Mucosa of descending colon (tissue), 3 donors: Measurements from ENCODE around the gene ATP8A1. TPM values are rescaled to one million over a fixed set of nuclear protein-coding genes. Genes with fewer than 3 reads are reported as not detected.
"Not testable (repeated sequence)": the region's sequence is repeated elsewhere in the genome, so short reads cannot be mapped to it uniquely, and the experiment has no call there.

ENCODE experiments used
- ATAC-seq: fragments of 200-7000 bp; cut with Tn5 transposase; one replicate; pipeline ENCODE4 v1.9.1; 2020; ENCODE audit warnings: mild to moderate bottlenecking, moderate library complexity
- DNase-seq, 3 donors: peaks; one replicate each; pipeline ENCODE4 v3.0.0-alpha.2; 2020
- H3K36me3 ChIP-seq: fragments of 200-600 bp; one replicate; pipeline ENCODE4 v1.8.0; 2021; ENCODE audit warnings: low read depth, mild to moderate bottlenecking
- H3K4me1 ChIP-seq: fragments of 200-600 bp; one replicate; pipeline ENCODE4 v1.8.0; 2021; ENCODE audit warnings: low read depth, mild to moderate bottlenecking
- H3K4me3 ChIP-seq: fragments of 200-600 bp; one replicate; pipeline ENCODE4 v1.8.0; 2021; ENCODE audit warnings: mild to moderate bottlenecking
- H3K9me3 ChIP-seq: fragments of 200-600 bp; one replicate; pipeline ENCODE4 v1.8.0; 2021; ENCODE audit warnings: mild to moderate bottlenecking
- intact Hi-C, 2 donors: fragments of 100-400 bp; cut with DNase I in 1 of 2; cut with micrococcal nuclease in 1 of 2; formaldehyde crosslinking; loops; one replicate each; pipeline versions ENCODE4 v1.11.0 to v1.11.1; 2022; cut with DNase I, micrococcal nuclease
- total RNA-seq, 3 donors: library from RNA; stranded (reverse); fragmentation: NEBNext Ultra II Directional in 2 of 3; extraction: Animal tissue kit (Norgen Biotek cat#: 25700) in 2 of 3; gene quantifications; one replicate each; pipeline versions ENCODE4 v1.2.1 to v1.2.4, GENCODE V29; 2021 to 2023
- TF ChIP-seq, protein P1 (sequence below): fragments of 200-600 bp; IDR thresholded peaks from one replicate; pipeline ENCODE4 v1.8.0; 2022; ENCODE audit warnings: antibody characterized with exemption, mild to moderate bottlenecking
- donor health status: DM: no; HTN: no; CAD: no; lungs with moderate emphysema.
- donor health status: DM: no; HTN: no; CAD: no.
- donor health status: DM: no; HTN: yes; CAD: no.

Gene ATP8A1
- total RNA-seq, 3 donors from 2014 or later: 40.3 to 92.0 (median 41.1) TPM

DNA sequence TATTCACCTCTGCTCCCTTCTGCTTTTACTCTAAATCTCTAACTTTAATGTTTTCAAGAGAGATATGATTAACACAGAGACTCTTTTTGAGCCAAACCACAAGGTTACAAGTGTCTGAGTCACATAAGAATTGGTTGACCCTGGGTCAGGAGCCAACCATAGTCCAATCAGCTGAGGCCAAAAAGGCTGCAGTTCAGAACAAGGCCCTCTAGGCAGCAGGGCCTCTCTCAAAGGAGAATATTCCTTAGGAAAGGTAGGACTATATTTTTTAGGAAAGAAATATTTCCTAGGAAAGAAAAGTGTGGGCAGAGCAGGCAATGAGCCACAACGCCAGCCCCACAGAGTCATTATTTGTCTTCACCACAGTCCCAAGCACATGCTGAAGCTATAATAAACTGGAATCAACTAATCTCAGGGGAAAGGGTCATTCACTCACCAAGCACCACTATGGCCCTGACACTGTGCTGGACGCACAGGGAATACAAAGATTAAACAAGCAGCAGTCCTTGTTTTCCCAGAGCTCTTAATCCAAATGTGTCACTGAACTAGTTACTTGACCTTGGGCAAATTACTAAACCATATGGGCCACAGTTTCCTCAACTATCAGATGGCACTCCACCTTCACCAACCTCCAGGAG lies 2.2 kb downstream of the ATP8A1 start:
- Histone ChIP-seq H3K9me3 (no peaks in the 10 kb centered on the region), H3K4me1 (peaks cover 18% of the 10 kb centered on the region), H3K4me3 (no peak overlapping the region), H3K36me3 (no peaks in the 10 kb centered on the region)
- TF ChIP-seq, protein P1, sequence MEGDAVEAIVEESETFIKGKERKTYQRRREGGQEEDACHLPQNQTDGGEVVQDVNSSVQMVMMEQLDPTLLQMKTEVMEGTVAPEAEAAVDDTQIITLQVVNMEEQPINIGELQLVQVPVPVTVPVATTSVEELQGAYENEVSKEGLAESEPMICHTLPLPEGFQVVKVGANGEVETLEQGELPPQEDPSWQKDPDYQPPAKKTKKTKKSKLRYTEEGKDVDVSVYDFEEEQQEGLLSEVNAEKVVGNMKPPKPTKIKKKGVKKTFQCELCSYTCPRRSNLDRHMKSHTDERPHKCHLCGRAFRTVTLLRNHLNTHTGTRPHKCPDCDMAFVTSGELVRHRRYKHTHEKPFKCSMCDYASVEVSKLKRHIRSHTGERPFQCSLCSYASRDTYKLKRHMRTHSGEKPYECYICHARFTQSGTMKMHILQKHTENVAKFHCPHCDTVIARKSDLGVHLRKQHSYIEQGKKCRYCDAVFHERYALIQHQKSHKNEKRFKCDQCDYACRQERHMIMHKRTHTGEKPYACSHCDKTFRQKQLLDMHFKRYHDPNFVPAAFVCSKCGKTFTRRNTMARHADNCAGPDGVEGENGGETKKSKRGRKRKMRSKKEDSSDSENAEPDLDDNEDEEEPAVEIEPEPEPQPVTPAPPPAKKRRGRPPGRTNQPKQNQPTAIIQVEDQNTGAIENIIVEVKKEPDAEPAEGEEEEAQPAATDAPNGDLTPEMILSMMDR: no peak
- ATAC-seq (peak; percentile 10), DNase-seq (no peak)
- intact Hi-C loops: no loop called here

DNA sequence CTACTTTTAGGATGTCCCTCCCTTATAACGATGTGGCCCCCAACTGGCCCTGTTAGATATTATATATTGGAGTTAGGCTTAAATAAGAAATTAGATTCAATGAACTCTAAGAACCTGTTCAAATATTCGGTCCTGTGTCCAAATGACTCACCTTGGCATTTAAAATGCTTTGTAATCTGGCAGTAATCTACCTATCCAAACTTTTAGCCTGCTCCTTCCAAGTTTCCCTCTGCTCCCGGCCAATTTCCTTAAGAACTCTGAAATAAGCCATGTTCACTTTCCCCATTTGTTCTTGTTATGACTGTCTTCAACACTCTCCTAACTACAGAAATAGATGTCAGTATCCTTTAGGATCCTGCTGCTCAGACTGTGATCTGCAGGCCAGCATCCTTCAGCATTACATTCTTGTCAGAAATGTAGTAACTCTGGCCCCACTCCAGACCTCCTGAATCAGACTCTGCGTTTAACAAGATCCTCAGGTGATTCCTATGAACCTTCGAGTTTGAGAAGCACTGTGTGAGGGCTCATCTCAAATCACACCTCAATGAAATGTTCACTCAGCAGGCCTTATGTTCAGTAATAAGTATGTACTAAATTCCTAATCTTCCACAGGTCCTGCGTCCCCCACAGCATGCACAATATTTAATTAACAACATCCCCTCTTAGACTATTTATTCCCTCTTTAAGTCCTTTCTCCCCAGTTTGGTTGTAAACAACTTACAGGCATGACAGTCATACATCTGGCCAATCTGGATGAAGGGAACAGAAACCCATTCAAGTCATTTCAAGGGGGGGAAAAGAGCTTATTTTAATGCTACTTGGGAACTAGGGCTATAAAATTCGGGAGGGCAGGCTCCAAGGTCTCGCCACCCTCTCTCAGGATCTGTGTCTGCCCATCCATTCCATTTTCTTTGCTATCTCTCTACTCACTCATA lies 3.0 kb downstream of the ATP8A1 start:
- Histone ChIP-seq H3K9me3 (no peaks in the 10 kb centered on the region), H3K4me1 (peaks cover 18% of the 10 kb centered on the region), H3K4me3 (no peak overlapping the region), H3K36me3 (no peaks in the 10 kb centered on the region)
- no peak for ATAC-seq
- DNase-seq: no peak
- TF ChIP-seq, protein P1: no peak
- intact Hi-C loops: no loop called here

DNA sequence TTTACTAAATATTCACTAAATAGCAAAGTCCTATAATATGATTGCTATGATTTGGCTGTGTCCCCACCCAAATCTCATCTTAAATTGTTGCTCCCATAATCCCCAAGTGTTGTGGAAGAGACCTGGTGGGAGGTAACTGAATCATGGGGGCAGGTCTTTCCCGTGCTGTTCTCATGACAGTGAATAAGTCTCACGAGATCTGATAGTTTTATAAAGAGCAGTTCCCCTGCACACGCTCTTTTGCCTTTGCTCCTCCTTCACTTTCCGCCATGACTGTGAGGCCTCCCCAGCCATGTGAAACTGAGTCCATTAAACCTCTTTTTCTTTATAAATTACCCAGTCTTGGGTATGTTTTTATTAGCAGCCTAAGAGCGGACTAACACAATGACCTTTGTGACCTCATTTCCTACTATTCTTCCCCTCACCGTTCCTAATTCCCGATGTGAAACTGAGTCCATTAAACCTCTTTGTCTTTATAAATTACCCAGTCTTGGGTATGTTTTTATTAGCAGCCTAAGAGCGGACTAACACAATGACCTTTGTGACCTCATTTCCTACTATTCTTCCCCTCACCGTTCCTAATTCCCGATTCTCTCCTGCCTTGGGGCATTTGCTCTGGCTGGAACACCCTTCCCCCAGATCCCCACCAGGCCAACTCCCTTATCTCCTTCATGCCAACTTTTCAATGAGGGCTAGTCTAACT lies 4.2 kb downstream of the ATP8A1 start:
- H3K36me3 ChIP-seq, DNase-seq, ATAC-seq, intact Hi-C loops, H3K4me3 ChIP-seq, H3K9me3 ChIP-seq: not testable (repeated sequence)
- H3K4me1 ChIP-seq: peaks cover 15% of the 10 kb centered on the region

DNA sequence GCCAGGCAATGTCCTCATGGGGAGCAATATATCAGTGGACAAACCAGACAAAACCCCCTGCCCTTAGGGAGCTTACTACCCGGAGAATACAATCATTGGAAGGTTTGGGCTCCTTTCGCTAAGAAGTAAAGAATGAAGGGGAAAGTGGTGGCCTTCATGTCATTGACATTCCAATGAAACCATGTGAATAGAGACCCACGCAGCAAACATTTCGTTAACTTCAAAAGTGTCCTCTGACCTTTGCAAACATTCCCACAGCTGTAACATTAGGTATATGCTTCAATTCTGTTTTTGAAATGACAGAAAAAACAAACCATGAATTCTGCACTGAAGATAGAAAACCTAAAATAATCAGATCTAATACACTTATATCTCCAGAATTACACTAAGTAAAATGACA lies 7.0 kb downstream of the ATP8A1 start:
- no peak for ATAC-seq
- H3K36me3 ChIP-seq: no peaks in the 10 kb centered on the region
- peaks cover 9% of the 10 kb centered on the region for H3K4me1 ChIP-seq
- no peaks in the 10 kb centered on the region for H3K9me3 ChIP-seq
- intact Hi-C loops: no loop called here
- TF ChIP-seq, protein P1: no peak
- no peak for DNase-seq
- H3K4me3 ChIP-seq: no peak overlapping the region

DNA sequence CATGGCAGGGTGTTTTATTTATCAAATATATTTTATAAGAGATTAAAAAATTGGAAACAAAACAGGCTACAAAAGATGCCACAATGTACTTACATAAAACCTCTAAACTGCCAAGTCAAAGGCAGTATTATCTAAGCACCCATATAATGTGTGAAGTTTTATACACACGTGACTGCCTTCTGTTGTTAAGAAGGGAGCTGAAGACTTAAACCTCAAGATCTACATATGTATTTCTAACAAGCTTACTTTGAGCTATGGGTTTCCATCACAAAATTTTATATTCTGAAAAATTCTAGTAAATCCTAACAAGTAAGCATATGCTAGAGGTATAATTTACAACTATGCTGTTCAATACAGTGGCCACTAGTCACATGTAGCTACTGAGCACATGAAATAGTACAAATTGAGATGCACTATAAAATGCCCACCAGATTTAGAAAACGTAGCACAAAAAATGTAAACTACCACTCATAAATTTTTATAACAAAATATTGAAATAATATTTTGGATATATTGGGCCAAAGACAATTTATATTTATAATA lies 9.8 kb downstream of the ATP8A1 start:
- TF ChIP-seq, protein P1: no peak
- no peaks in the 10 kb centered on the region for H3K9me3 ChIP-seq
- DNase-seq (no peak), ATAC-seq (no peak)
- peaks cover 6% of the 10 kb centered on the region for H3K4me1 ChIP-seq
- no peaks in the 10 kb centered on the region for H3K36me3 ChIP-seq
- intact Hi-C loops: no loop called here
- no peak overlapping the region for H3K4me3 ChIP-seq
